GM21447 (cell line): ENCODE measurements around the gene RASL12.
"Not testable (repeated sequence)": the region's sequence is repeated elsewhere in the genome, so short reads cannot be mapped to it uniquely, and the experiment has no call there.

Experiments
- ATAC-seq: cut with Tn5 transposase; IDR thresholded peaks from one replicate; pipeline ENCODE4 v1.9.1; 2021; ENCODE audit not compliant: unreplicated experiment

The RASL12 gene

GRCh38 chr15:65067645-65068402 lies at the start of gene RASL12:
Gene RASL12, minus strand, starts transcription at chr15:65067991. Its CDS starts 156 bp downstream, at chr15:65067835.
- ATAC-seq, result no peak

GRCh38 chr15:65115542-65115941 lies 47.8 kb upstream of the RASL12 start:
- ATAC-seq, result no peak

- ATAC-seq, result no peak
These were observed 47.3 kb upstream of the RASL12 start, which contains the start of gene UBAP1L for GRCh38 chr15:65115086-65115485. Gene UBAP1L, minus strand, starts transcription at chr15:65115200. Its CDS starts 8,985 bp downstream, at chr15:65106215.

- ATAC-seq, result no peak
These were observed 43.0 kb upstream of the RASL12 start for GRCh38 chr15:65110676-65111292.

- ATAC-seq, result no peak
These were observed 38.3 kb upstream of the RASL12 start for GRCh38 chr15:65106011-65106590.

- ATAC-seq, result no peak
These were observed 37.2 kb upstream of the RASL12 start for GRCh38 chr15:65105038-65105437.

DNA sequence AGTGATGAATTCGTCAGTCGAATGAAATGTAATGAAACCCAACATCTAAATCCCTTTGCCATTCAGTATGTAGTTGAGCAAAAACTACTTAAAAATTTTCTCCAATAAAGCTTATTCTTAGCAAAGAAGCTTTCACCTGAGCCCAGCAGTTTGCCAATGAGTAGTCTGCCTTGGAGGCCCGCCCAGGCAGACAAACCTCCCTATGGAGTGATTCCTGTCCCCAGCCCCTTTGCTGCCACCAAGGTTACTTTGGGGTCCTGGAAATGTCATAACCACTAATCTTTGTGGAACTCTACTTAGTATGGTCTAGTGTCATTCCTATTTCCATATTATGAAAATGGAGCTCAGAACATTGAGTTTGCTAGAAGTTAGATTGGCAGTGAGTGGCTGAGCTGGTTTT lies 35.1 kb upstream of the RASL12 start:
- no peak for ATAC-seq

DNA sequence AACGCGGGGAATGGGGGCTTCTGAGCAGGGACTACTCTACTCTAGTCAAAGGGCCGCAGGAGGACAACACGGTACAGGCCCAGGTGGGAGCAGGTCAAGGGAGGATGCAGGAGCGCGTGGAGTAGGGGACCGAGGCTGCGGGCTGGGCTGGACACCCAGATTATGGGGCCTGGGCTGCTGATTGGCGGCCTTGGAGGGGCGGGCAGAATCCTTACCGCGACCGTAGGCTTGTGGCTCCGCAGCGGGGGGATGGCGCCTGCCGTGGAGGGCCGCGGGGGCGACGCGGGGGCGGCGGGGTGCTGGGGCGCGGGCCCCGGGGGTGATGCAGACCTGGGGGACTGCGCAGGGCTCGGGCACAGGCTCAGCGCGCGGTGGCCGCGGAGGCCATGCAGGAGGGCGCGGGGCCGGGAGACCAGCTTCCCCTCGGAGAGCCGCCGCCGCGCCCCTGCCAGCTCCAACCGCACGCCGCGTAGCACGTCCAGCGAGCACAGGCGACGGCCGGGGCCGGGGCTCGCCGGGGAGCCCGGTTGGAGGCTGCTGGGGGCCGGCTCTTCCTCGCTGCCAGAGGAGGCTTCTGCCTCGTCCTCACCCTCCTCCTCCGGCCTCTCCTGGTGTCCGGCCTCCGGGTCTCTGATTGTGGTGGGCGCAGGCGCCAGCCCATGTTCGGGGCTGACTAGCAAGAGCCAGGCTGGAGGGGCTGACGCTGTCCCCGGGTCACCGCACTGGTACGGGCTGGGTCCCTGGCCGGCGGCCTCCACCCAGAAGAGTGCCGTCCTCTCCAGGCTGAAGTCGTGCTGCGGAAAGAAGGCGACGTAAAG lies 34.3 kb upstream of the RASL12 start:
- no peak for ATAC-seq

DNA sequence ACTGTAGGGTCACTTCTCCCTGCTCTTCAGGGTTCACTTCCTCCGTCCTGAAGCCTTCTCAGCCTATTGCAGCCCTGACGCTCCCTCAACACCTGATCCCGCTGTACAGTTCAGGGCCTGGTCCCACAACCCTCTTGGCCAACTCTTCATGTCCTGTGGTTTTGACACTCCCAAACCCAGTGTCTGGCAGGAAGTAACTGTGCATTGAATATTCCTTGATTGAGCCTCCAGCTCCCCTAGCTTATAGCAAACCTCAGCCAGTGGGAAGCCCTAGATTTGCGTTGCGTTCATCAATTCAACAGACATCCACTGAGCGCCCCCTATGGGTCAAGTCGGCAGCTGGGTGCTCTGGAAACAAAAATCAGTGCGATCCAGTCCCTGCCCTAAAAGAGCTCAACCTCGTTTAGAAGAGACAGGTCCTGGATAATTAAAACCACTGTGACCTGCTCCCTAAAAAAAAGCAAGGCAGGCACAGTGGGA lies 33.7 kb upstream of the RASL12 start:
- ATAC-seq, result no peak

DNA sequence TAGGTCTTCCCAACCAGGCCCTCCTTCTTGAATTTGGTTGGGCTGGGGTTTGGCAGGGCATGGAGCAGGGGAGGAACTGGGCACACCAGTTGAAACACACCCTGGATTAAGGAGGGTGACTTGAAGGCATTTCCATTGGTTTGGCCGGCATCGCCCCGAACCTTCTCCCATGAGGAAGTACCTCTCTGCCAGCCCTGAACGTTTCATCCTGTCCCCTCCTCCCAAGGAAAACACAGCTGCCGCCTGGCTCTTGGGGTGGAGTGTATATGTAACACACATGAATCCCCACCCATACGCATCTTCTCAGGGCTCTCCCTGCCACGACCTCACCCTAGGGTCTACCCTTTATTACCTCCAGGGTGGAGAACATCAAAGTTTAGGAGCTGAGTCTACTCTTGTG lies 32.7 kb upstream of the RASL12 start:
- ATAC-seq, result no peak

DNA sequence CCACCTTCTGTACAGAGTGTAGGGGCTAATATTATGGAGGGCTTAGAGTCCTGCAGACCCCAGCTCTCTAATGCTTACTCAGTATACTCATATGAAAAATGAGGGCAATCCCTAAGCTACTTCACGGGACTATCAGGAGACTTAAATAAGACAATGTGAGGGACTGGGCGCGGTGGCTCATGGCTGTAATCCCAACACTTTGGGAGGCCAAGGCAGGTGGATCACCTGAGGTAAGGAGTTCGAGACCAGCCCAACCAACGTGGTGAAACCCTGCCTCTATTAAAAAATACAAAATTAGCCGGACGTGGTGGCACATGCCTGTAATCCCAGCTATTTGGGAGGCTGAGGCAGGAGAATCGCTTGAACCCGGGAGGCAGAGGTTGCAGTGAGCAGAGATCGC lies 32.0 kb upstream of the RASL12 start:
- not testable (repeated sequence) for ATAC-seq

GRCh38 chr15:65099336-65099735 lies 31.5 kb upstream of the RASL12 start:
- ATAC-seq, result no peak

DNA sequence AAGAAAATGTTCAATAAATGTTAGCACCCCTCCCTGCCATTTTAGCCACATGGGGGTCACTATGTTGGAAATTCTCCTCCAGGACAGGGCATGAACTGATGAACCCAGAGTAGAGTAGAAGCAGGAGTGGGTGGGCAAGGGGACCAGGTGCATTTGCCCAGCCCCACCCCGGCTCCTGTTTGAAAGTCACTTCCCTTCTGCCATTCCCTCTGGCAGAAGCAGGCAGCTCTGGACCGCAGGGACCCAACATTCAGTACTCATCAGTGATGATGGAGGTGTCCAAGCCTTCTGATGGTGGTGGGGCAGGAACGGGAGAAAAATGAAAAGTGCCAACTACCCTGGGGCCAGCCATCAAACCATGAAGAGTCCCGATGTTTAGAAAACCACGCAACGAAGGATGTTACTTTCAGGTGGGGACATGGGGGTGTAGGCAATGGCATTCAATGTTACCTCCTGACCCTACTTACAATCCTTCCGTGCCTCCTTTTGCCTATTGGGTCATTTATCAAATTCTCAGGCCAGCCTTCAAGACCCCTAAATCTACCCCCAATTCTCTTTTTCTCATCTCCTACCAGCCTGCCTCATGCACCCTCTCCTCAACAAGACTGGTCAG lies 30.0 kb upstream of the RASL12 start:
- ATAC-seq, result no peak

DNA sequence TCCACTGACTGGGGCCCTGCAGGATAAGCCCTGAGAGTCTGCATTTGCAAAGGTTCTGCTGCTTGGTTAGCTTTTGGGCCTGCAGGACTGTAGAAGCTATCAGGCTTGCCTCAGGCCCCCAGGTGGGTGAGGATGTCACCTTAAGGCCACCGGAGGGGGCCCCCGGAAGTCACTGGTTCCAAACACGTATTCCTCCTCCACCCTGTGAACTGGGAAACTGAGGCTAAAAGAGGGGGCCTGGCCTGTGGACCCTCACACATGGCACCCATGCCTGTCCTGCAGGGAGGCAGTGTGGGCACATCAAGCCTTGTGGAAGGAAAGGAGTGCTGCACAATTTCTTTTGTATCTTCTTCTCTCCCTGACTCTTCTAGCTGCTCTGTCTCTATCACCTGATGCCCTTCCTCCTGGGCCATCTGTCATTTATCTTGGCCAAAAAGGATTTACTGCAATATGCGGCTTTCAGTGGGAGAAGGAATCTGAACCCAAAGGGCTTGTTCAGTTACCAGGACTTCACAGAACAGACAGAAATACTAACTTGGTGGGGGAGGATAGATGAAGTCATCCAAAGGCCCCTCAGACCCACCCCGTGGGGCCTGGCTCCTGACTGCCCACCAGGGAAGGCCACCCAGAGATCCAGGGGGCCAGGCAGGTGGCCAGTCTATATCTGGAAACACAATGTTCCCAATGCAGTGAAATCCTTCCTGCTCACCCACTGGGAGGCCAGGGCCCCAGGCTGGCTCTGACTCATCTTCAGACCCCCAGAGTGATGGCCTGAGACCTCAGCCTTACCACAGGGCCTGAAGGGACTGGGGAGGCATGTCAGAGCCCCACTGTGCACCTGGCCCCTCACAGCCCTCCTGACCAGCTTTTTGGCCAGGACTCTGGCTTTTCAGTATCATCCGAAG lies 28.9 kb upstream of the RASL12 start:
- no peak for ATAC-seq

GRCh38 chr15:65095747-65096104 lies 27.9 kb upstream of the RASL12 start:
- no peak for ATAC-seq

DNA sequence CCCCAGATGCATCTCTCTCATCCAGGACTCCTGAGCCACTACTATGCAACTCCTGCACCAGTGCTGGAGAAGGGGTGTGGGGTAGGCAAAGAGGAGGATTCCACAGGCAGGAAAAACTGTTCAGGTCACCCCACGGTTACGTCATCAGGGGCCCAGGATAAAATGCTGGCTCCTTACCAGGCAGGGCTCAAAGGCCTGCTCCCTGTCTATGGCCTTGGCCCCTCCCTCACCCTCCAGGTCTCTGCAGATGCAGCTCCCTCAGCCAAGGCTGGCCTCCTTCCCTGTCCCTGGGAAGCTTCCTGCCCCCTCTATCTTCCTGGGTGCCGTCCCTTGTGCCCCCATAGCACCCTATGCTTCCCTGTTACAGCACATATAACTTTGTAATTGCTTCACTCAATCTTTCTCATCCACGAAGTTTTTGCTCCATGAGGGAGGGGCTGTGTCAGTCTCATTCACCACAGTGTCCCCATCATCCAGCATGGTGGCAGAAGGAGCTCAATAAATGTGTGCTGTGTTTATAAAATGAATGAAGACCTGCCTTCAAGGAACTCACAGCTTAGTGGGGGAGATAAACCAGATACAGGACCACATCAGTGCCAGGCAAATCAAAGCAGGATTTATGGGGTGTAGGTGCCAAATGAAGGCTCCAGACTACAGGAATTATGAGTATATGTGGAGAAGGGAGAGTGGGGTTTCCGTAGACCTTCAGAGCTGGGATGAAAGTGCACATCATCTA lies 27.4 kb upstream of the RASL12 start:
- no peak for ATAC-seq

GRCh38 chr15:65094294-65094995 lies 26.7 kb upstream of the RASL12 start:
- no peak for ATAC-seq

DNA sequence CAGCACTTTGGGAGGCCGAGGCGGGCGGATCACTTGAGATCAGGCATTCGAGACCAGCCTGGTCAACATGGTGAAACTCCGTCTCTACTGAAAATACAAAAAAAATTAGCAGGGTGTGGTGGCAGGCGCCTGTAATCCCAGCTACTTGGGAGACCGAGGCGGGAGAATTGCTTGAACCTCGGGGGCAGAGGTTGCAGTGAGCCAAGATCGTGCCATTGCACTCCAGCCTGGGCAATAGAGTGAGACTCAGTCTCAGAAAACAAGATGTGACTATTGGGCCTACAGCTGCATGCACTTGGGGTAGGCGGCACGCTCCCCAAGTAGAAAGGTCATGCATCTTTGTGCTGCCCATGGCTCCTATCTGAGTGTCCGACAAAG lies 26.0 kb upstream of the RASL12 start:
- not testable (repeated sequence) for ATAC-seq
